ENCODE measurements around the gene PPP2R5D.

Gene PPP2R5D

GRCh38 chr6:43029120-43029519 is 44.8 kb downstream of the PPP2R5D start:
- TF ChIP-seq SIN3A (IDR thresholded peaks at IDR 0.05; ENCODE audit: borderline replicate concordance, insufficient read depth, low read length) (no peak), TAF1 (IDR thresholded peaks at IDR 0.05; ENCODE audit: borderline replicate concordance, insufficient read depth, low read length) (no peak), FOXP2 (optimal IDR thresholded peaks at IDR 0.05; ENCODE audit: borderline replicate concordance, extremely low read depth, extremely low read length, insufficient read depth) (no peak), REST (IDR thresholded peaks at IDR 0.05; ENCODE audit: insufficient read depth in 1 of 2, low read depth in 2 of 2, low read length in 2 of 2) (no peak), POLR2AphosphoS5 (IDR thresholded peaks at IDR 0.05; ENCODE audit: low read depth, low read length) (no peak; the same call in 1 of the 2 replicates)

- TF ChIP-seq FOXP2 (optimal IDR thresholded peaks at IDR 0.05; ENCODE audit: borderline replicate concordance, extremely low read depth, extremely low read length, insufficient read depth) (no peak), TAF1 (IDR thresholded peaks at IDR 0.05; ENCODE audit: borderline replicate concordance, insufficient read depth, low read length) (no peak), POLR2AphosphoS5 (IDR thresholded peaks at IDR 0.05; ENCODE audit: low read depth, low read length) (no peak), REST (IDR thresholded peaks at IDR 0.05; ENCODE audit: insufficient read depth in 1 of 2, low read depth in 2 of 2, low read length in 2 of 2) (no peak), SIN3A (IDR thresholded peaks at IDR 0.05; ENCODE audit: borderline replicate concordance, insufficient read depth, low read length) (no peak)
Observed at GRCh38 chr6:43032326-43032725, 48.0 kb downstream of the PPP2R5D start.

DNA sequence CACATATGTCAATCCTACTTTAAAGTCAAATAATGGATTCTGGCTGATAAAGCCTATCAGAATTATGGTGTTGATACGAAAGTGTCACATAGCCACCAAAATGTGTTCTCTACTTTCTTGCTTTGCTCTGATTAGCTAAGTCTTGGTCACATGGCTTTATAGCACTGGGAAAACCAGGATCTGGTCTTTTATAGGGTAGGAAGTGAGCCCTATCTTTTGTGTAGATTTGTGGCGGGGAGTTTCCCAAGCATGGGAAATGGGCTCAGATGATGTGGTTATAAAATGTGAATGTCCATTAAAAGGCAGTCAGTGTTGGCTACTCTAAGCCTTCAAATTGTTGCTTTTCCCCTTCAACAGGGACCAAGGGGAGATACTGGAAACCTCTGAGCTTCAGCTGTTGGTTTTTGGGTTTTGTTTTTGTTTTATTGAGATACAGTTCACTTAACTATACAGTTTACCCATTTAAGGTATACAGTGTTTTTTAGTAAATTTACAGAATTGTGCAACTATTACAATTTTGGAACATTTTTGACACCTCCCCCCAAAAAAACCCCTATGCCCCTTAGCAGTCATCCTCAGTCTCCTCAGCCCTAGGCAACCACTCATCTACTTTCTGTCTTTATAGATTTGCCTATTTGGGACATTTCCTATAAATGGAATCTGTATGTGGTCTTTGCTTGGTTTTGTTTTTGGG is 49.3 kb downstream of the PPP2R5D start:
- no peak for TF ChIP-seq REST (IDR thresholded peaks at IDR 0.05; ENCODE audit: insufficient read depth in 1 of 2, low read depth in 2 of 2, low read length in 2 of 2)
- no peak for TF ChIP-seq POLR2AphosphoS5 (IDR thresholded peaks at IDR 0.05; ENCODE audit: low read depth, low read length)
- no peak for TF ChIP-seq TAF1 (IDR thresholded peaks at IDR 0.05; ENCODE audit: borderline replicate concordance, insufficient read depth, low read length)
- no peak for TF ChIP-seq SIN3A (IDR thresholded peaks at IDR 0.05; ENCODE audit: borderline replicate concordance, insufficient read depth, low read length)
- no peak for TF ChIP-seq FOXP2 (optimal IDR thresholded peaks at IDR 0.05; ENCODE audit: borderline replicate concordance, extremely low read depth, extremely low read length, insufficient read depth)

- TF ChIP-seq FOXP2 (optimal IDR thresholded peaks at IDR 0.05; ENCODE audit: borderline replicate concordance, extremely low read depth, extremely low read length, insufficient read depth) (no peak), SIN3A (IDR thresholded peaks at IDR 0.05; ENCODE audit: borderline replicate concordance, insufficient read depth, low read length) (no peak), REST (IDR thresholded peaks at IDR 0.05; ENCODE audit: insufficient read depth in 1 of 2, low read depth in 2 of 2, low read length in 2 of 2) (no peak), POLR2AphosphoS5 (IDR thresholded peaks at IDR 0.05; ENCODE audit: low read depth, low read length) (no peak), TAF1 (IDR thresholded peaks at IDR 0.05; ENCODE audit: borderline replicate concordance, insufficient read depth, low read length) (no peak)
Observed at GRCh38 chr6:43034190-43034525, 49.8 kb downstream of the PPP2R5D start.

Data from PFSK-1 (cell line).